ENCODE data around the gene PRPS2.

PRPS2 gene

GRCh38 chrX:12790885-12791256, 341 bp upstream of the PRPS2 start:
- no peak for DNase-seq (ENCODE audit: low read depth)
- H3K4me3 ChIP-seq (ENCODE audit: low read depth, low read length) = peak overlapping the region; percentile 83
- TF ChIP-seq CTCF (IDR thresholded peaks at IDR 0.05; ENCODE audit: low read depth, low read length, missing control alignments) = no peak

- no peak for TF ChIP-seq CTCF (IDR thresholded peaks at IDR 0.05; ENCODE audit: low read depth, low read length, missing control alignments)
- H3K4me3 ChIP-seq (ENCODE audit: low read depth, low read length) = peak overlapping the region; percentile 83; the same call in 1 of the 2 replicates
- no peak for DNase-seq (ENCODE audit: low read depth)
These were observed 1.5 kb downstream of the PRPS2 start for GRCh38 chrX:12792711-12793110.

GRCh38 chrX:12794654-12795053, 3.4 kb downstream of the PRPS2 start:
- no peak overlapping the region for H3K4me3 ChIP-seq (ENCODE audit: low read depth, low read length)
- no peak for DNase-seq (ENCODE audit: low read depth)
- TF ChIP-seq CTCF (IDR thresholded peaks at IDR 0.05; ENCODE audit: low read depth, low read length, missing control alignments) = no peak

- DNase-seq (ENCODE audit: low read depth) = no peak
- no peak for TF ChIP-seq CTCF (IDR thresholded peaks at IDR 0.05; ENCODE audit: low read depth, low read length, missing control alignments)
- no peak overlapping the region for H3K4me3 ChIP-seq (ENCODE audit: low read depth, low read length)
These were observed 7.4 kb downstream of the PRPS2 start for GRCh38 chrX:12798601-12799000.

- no peak for TF ChIP-seq CTCF (IDR thresholded peaks at IDR 0.05; ENCODE audit: low read depth, low read length, missing control alignments)
- no peak overlapping the region for H3K4me3 ChIP-seq (ENCODE audit: low read depth, low read length)
- no peak for DNase-seq (ENCODE audit: low read depth)
These were observed 7.9 kb downstream of the PRPS2 start for GRCh38 chrX:12799118-12799517.

GRCh38 chrX:12802741-12803140, 11.5 kb downstream of the PRPS2 start:
- H3K4me3 ChIP-seq (ENCODE audit: low read depth, low read length) = no peak overlapping the region
- TF ChIP-seq CTCF (IDR thresholded peaks at IDR 0.05; ENCODE audit: low read depth, low read length, missing control alignments) = no peak
- no peak for DNase-seq (ENCODE audit: low read depth)

- no peak for TF ChIP-seq CTCF (IDR thresholded peaks at IDR 0.05; ENCODE audit: low read depth, low read length, missing control alignments)
- DNase-seq (ENCODE audit: low read depth) = no peak
- no peak overlapping the region for H3K4me3 ChIP-seq (ENCODE audit: low read depth, low read length)
These were observed 13.4 kb downstream of the PRPS2 start for GRCh38 chrX:12804655-12805054.
